ENCODE results near the gene ZNF780A.
"Not testable (repeated sequence)": the region's sequence is repeated elsewhere in the genome, so short reads cannot be mapped to it uniquely, and the experiment has no call there.

ZNF780A gene

DNA sequence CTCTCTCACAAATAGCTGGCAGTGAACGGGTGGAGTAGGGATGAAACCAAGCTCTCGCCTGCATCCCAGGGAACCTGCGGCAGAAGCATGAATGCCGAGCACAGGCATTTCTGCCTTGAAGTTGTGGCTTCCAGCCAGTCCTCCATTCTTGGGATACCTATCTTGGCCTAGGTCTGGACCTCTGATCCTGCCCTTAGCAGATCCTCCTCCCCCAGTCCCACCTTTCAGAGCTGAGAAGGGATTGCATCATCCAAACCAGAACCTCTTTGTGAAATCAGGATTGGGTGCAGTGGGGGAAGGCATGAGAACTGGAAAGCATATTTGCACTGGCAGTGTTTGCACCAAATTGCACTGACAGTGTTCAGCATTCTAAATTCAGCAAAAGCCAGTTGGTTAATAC lies 5.8 kb downstream of the ZNF780A start:
- no peak for DNase-seq (ENCODE audit: low spot score)

DNA sequence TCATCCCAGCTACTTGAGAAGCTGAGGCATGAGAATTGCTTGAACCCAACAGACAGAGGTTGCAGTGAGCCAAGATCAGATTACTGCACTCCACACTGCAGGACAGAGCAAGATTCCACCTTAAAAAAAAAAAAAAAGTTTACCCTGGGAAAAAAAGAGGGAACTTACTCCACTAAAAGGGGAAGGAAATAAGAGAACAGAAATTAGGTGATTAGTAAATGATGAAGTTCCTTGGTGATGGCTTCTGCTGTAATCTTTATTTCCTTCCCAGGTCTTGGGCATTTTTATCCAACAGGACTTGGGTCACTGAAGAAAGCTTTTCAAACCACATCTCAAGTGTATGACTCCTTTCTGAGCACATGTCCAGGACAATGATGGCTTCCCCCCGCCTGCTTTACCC lies 9.3 kb downstream of the ZNF780A start:
- DNase-seq (ENCODE audit: low spot score) = peak; percentile 13

DNA sequence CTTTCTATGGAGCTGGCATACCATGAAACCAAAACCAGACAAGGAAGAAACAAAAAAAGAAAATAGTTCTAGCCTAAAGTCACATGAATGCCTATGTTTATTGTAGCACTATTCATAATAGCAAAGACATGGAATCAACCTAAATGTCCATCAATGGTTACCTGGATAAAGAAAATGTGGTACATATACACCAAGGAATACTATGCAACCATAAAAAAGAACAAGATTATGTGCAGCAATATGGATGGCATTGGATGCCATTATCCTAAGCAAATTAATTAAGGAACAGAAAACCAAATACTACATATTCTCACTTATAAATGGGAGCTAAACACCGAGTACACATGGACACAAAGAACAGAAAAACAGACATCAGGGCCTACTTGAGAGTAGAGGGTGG lies 10.5 kb downstream of the ZNF780A start:
- DNase-seq (ENCODE audit: low spot score) = no peak

- no peak for DNase-seq (ENCODE audit: low spot score)
Measured at GRCh38 chr19:40078377-40078776, 12.4 kb downstream of the ZNF780A start.

DNA sequence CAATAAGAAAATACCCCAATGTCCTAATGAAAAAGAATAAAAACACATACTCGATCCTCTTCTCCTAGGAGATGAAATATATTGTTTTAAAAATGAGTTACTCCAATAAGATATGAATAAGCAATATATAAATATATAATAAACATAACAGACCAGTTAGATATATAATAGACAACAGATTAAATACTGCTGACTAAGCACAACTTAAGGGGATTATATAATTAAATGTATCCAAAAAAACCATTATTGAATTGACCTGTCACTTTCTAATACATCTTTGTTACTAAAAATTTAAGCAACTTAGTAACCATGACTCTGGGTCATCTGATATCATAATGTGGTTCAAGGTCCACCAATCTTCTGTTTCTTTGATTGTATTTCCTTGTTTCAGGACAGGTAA lies 20.7 kb downstream of the ZNF780A start:
- DNase-seq (ENCODE audit: low spot score) = no peak

- no peak for DNase-seq (ENCODE audit: low spot score)
Measured at GRCh38 chr19:40059624-40060023, 31.1 kb downstream of the ZNF780A start.

- no peak for DNase-seq (ENCODE audit: low spot score)
Measured at GRCh38 chr19:40057166-40057565, 33.6 kb downstream of the ZNF780A start.

- DNase-seq (ENCODE audit: low spot score) = no peak
Measured at GRCh38 chr19:40056505-40056904, 34.2 kb downstream of the ZNF780A start.

DNA sequence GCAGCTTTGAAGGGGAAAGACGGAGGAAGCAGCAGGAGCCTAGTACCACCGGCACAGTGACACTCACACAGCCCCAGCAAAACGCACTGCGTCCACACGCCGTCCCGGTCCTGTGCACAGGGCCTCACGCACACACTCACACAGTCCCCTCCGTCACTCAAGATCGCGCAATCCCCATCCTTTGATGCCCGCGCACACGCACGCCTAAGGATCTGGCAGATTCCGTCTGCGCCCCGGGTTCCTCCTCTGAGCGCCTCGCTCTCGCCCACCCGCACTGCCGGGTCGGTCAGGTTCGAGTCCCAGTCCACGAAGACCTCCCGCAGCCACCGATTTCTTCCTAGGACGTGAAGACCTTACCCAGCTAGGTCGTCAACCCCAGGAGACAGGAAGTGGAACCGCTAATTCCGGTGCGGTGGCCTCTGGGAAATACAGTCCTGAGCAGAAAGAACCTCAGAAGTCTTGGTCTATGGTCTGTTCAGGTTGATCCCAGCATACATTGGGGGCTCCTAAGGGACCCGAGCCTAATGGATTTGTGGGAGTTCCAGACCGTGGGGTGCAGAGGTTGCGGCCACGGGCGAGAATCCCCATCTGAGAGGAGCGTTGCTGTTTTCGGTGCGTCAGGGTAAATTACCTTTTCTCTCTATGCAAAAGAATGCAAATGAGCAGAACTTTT lies 34.8 kb downstream of the ZNF780A start, which contains the start of gene ZNF780B:
ZNF780B (minus strand) TSS at position 400 of the 673 bp plus-strand sequence. CDS start 5,899 bp downstream, outside the sequence.
- peak; percentile 73 for DNase-seq (ENCODE audit: low spot score)

DNA sequence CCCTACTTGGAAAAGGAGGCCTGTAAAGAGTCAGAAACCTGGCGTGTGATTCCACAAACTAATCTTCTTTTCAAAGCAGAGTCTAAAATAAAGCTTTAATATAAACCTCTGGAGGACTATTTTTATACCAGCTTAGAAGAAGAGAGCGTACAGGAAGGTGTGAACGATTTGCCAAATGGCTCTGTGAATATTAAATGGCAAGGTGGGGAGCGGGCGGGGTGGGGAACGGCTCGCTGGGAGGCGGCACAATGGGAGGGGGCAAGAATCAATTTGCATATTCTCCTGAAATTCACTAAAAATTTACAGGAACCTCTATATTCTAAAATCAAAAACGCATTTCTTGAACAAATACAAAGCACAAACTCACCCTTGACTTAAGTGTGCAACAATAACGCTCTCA lies 35.7 kb downstream of the ZNF780A start:
- DNase-seq (ENCODE audit: low spot score) = no peak

DNA sequence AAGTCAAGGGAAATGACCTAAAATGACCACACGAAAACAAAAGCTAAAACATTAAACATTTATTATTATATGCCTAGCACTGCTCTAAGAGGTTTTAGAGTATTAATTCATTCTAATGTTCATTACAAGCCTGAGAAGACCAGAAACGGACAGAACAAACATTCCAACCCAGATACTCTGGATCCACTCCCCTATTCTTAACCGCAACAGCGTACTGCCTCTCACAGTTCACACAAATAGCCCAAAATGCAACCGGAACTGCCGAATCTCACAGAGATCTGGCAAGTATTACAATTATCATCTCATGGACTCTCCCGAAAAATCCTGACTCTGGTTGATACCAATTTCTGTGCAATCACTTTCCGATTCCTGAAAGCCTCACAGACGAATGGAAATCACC lies 36.1 kb downstream of the ZNF780A start:
- DNase-seq (ENCODE audit: low spot score) = no peak

DNA sequence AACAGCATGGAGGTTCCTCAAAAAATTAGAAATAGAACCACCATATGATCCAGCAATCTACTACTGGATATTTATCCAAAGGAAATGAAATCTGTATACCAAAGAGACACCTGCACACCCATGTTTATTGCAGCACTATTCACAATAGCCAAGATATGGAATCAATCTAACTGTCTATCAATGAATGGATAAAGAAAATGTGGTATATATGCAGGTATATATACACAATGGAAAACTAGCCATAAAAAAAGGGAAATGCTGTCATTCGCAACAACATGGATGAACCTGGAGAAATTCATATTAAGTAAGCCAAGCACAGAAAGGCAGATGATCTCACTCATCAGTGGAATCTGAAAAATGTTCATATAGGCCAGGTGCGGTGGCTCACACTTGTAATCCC lies 37.3 kb downstream of the ZNF780A start:
- no peak for DNase-seq (ENCODE audit: low spot score)

DNA sequence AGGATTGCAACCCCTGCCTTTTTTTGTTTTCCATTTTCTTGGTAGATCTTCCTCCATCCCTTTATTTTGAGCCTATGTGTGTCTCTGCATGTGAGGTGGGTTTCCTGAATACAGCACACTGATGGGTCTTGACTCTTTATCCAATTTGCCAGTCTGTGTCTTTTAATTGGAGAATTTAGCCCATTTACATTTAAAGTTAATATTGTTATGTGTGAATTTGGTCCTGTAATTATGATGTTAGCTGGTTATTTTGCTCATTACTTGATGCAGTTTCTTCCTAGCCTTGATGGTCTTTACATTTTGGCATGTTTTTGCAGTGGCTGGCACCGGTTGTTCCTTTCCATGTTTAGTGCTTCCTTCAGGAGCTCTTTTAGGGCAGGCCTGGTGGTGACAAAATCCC lies 49.0 kb downstream of the ZNF780A start:
- not testable (repeated sequence) for DNase-seq (ENCODE audit: low spot score)

DNA sequence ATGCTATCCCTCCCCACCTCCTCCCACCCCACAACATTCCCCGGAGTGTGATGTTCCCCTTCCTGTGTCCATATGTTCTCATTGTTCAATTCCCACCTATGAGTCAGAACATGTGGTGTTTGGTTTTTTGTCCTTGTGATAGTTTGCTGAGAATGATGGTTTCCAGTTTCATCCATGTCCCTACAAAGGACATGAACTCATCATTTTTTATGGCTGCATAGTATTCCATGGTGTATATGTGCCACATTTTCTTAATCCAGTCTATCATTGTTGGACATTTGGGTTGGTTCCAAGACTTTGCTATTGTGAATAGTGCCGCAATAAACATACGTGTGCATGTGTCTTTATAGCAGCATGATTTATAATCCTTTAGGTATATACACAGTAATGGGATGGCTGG lies 52.7 kb downstream of the ZNF780A start:
- not testable (repeated sequence) for DNase-seq (ENCODE audit: low spot score)

- no peak for DNase-seq (ENCODE audit: low spot score)
Measured at GRCh38 chr19:40035996-40036395, 54.7 kb downstream of the ZNF780A start.

- DNase-seq (ENCODE audit: low spot score) = no peak
Measured at GRCh38 chr19:40033989-40034560, 56.7 kb downstream of the ZNF780A start.

DNA sequence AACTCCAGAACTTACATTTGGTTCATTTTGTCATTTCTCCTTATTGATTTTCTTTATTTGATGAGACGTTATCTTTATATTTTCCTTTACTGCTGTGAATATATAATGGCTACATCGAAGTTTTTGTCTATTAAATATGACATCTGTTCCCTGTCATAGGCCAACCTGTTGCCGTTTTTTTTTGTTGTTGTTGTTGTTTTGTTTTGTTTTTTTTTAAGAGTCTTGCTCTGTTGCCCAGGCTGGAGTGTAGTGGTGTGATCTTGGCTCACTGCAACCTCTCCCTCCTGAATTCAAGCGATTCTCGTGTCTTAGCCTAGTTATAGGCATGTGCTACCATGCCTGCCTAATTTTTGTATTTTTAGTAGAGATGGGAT lies 64.2 kb downstream of the ZNF780A start:
- no peak for DNase-seq (ENCODE audit: low spot score)

DNA sequence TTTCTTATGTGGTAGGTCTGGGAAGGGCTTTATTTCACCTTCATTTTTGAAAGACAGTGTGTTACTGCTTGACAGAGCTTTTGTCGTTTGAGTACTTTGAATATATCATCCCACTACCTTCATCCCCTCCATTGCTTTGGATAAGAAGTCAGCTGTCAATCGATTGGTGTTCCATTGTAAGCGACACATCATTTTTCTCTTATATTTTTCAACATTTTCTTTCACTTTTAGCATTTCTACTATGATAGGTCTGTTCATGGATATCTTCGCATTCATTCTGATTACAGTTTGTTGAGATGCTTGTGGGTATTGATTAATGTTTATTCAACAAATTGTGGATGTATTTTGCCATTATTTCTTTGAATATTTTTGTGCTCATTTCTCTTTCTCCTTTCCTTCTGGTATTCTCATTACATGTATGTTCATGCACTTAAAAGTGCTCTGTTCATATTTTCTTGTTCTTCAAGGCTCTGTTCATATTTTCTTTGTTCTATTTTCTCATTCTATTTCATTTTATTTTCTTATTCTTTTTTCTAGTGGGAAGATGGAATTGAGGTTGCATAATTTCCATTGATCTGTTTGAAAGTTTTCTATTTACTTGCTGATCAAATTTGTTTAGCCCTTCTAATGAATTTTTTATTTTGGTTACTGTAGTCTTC lies 64.7 kb downstream of the ZNF780A start:
- no peak for DNase-seq (ENCODE audit: low spot score)

- no peak for DNase-seq (ENCODE audit: low spot score)
Measured at GRCh38 chr19:40023969-40024368, 66.8 kb downstream of the ZNF780A start.
